Right atrium auricular region (tissue), 2 donors: ENCODE results near the gene OR10A4. TPM values are rescaled to one million over a fixed set of nuclear protein-coding genes. Genes with fewer than 3 reads are reported as not detected.
A peak's percentile ranks its signal among the peaks of the same experiment; 100 is the strongest.

Experiments used
- DNase-seq: peaks from one replicate; pipeline ENCODE4 v3.0.0-alpha.2; 2019; ENCODE audit warnings: low spot score
- H3K27ac ChIP-seq, 2 donors: fragments of 200-600 bp; sonication (generic); 1 replicate in 1 of 2; 2 replicates in 1 of 2; pipeline ENCODE4 v1.5.1; 2016 to 2019
- H3K27me3 ChIP-seq, 2 donors: fragments of 200-600 bp; sonication (generic); one replicate each; pipeline versions ENCODE4 v1.5.1 to v1.6.0; 2017 to 2019
- H3K36me3 ChIP-seq: fragments of 200-600 bp; sonication (generic); one replicate; pipeline ENCODE4 v1.5.1; 2016
- H3K4me1 ChIP-seq, 2 donors: fragments of 200-600 bp; sonication (generic); one replicate each; pipeline versions ENCODE4 v1.5.1 to v1.6.0; 2017 to 2019
- H3K4me3 ChIP-seq, 2 donors: fragments of 200-600 bp; sonication (generic); 1 replicate in 1 of 2; 2 replicates in 1 of 2; pipeline ENCODE4 v1.5.1; 2017 to 2019; ENCODE audit warnings: mild to moderate bottlenecking in 1 of 2, moderate library complexity in 1 of 2
- H3K9me3 ChIP-seq, 2 donors: fragments of 200-600 bp; sonication (generic); one replicate each; pipeline ENCODE4 v1.5.1; 2019
- total RNA-seq, 2 donors: library from RNA; depleted of rRNA; stranded (reverse); fragments of >200 nt; gene quantifications; one replicate each; pipeline ENCODE4 v1.1.0, GENCODE V29; 2016
- TF ChIP-seq, protein P1 (sequence below), 2 donors: fragments of 200-600 bp; sonication (generic); IDR thresholded peaks; one replicate each; pipeline ENCODE4 v1.5.1; 2019; ENCODE audit warnings: antibody characterized with exemption in 2 of 2

OR10A4 gene
- total RNA-seq, 2 donors from 2014 or later: not detected

GRCh38 chr11:6925007-6925577, 48.7 kb downstream of the OR10A4 start:
- Histone ChIP-seq H3K9me3 (no peaks in the 10 kb centered on the region), H3K27me3 (peaks cover 0 to 3% of the 10 kb centered on the region in 2 donors), H3K36me3 (no peaks in the 10 kb centered on the region), H3K27ac (no peak overlapping the region), H3K4me1 (peaks cover 0 to 12% of the 10 kb centered on the region in 2 donors), H3K4me3 (no peak overlapping the region)
- DNase-seq: no peak
- TF ChIP-seq, protein P1, sequence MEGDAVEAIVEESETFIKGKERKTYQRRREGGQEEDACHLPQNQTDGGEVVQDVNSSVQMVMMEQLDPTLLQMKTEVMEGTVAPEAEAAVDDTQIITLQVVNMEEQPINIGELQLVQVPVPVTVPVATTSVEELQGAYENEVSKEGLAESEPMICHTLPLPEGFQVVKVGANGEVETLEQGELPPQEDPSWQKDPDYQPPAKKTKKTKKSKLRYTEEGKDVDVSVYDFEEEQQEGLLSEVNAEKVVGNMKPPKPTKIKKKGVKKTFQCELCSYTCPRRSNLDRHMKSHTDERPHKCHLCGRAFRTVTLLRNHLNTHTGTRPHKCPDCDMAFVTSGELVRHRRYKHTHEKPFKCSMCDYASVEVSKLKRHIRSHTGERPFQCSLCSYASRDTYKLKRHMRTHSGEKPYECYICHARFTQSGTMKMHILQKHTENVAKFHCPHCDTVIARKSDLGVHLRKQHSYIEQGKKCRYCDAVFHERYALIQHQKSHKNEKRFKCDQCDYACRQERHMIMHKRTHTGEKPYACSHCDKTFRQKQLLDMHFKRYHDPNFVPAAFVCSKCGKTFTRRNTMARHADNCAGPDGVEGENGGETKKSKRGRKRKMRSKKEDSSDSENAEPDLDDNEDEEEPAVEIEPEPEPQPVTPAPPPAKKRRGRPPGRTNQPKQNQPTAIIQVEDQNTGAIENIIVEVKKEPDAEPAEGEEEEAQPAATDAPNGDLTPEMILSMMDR (IDR thresholded peaks at IDR 0.05): no peak

DNA sequence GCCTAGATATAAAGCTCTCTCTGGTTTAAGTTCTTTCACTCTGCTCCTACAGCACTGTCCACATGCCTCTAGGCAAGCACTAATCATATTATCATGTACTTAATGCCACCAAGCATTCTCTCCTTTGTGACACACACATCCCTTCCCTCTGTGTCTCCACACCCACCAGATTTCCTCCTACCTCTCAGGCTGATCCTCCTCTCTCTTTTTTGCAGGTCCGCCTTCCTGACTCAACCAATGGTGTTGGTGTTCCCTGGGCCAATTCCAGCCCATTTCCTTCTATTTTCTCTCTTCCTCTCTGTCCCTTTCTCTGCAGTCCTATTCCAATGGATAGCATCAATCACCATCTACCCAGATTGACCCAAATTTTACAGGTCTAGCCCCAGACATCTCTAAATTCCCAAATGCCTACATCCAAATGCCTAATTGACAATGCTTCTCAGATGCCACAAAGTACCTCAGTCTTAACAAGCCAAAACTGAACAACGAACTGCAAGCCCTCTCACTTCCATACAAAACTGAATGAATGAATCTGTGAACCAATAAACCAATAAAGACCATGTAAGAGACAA, 49.3 kb downstream of the OR10A4 start:
- TF ChIP-seq, protein P1 (IDR thresholded peaks at IDR 0.05): no peak
- Histone ChIP-seq H3K4me1 (peaks cover 0 to 12% of the 10 kb centered on the region in 2 donors), H3K36me3 (no peaks in the 10 kb centered on the region), H3K27ac (peak overlapping the region in 1 of 2 donors; percentile 56), H3K27me3 (no peaks in the 10 kb centered on the region), H3K9me3 (no peaks in the 10 kb centered on the region), H3K4me3 (peak overlapping the region; percentile 43 to 64)
- DNase-seq: no peak

DNA sequence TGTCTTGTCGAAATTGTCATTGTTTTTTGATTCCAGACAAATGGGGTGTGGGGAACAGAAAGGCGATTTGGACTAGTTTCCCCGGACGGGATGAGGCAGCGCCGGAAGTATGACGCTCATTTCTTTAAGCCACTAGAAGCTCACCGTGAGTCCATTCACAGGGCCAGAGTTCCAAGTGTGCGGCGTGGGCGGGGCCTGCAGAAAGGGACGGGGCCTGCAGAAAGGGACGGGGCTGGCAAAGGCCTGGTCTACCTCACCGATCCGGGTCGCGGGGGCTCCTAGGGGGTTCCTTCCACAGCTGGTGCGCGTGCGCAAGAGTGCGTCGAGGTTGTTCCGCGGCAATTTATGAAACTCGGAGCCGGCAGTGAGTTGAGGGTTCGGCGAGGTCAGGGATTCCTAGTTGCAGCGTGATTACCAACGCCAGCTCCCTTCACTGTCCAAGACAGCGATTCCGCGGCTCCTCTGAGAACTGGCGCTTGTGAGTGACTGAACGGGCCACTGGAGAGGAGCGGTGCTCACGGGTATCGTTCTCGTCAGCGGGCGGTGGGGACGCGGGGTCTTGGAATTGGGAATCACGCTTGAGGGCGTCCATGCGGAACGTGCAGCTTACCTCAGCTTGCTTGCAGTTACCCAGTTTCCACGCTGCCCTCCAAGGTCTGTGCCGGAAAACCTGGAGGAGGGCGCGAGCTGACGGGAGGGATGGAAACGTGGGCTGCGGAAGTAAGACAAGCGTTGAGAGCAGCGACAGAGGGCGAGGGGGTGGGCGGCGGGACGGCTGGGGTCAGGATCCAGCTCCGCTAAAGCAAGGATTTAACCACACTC, 50.0 kb downstream of the OR10A4 start, which contains the start of gene ZNF215:
TSS of gene ZNF215 (plus strand) at position 219 of the 822 bp plus-strand sequence. CDS start 5,847 bp downstream, outside the sequence.
- TF ChIP-seq, protein P1 (IDR thresholded peaks at IDR 0.05): no peak
- Histone ChIP-seq H3K36me3 (no peaks in the 10 kb centered on the region), H3K27me3 (no peaks in the 10 kb centered on the region), H3K4me1 (peaks cover 0 to 12% of the 10 kb centered on the region in 2 donors), H3K4me3 (peak within 1 kb of the TSS; percentile 43 to 64), H3K9me3 (no peaks in the 10 kb centered on the region), H3K27ac (peak within 1 kb of the TSS; percentile 56 to 60)
- DNase-seq: peak; percentile 87

GRCh38 chr11:6927030-6927617, 50.7 kb downstream of the OR10A4 start:
- no peaks in the 10 kb centered on the region for H3K9me3 ChIP-seq
- H3K4me3 ChIP-seq: peak overlapping the region; percentile 43 to 64
- H3K27me3 ChIP-seq: no peaks in the 10 kb centered on the region
- no peak for DNase-seq
- peak overlapping the region in 1 of 2 donors; percentile 60 for H3K27ac ChIP-seq
- TF ChIP-seq, protein P1 (IDR thresholded peaks at IDR 0.05): no peak
- H3K36me3 ChIP-seq: no peaks in the 10 kb centered on the region
- H3K4me1 ChIP-seq: peaks cover 0 to 12% of the 10 kb centered on the region in 2 donors

Other genes with a start within 250 kb of the OR10A4 start
- 10 to 100 TPM in 1 of 2 donors, 1 to 10 TPM in 1; 9.3 to 23.0 TPM for gene DCHS1, start 220.8 kb upstream of the OR10A4 start, total RNA-seq
- gene MRPL17, start 193.3 kb upstream of the OR10A4 start, total RNA-seq: 10 to 100 TPM; 30.8 to 97.8 TPM
- not detected for gene OR2AG2, start 104.6 kb upstream of the OR10A4 start, total RNA-seq
- gene OR2AG1, start 93.6 kb upstream of the OR10A4 start, total RNA-seq: not detected
- gene OR6A2, start 76.9 kb upstream of the OR10A4 start, total RNA-seq: not detected
- gene OR10A5, start 30.9 kb upstream of the OR10A4 start, total RNA-seq: not detected
- gene OR10A2, start 13.6 kb upstream of the OR10A4 start, total RNA-seq: not detected
- not detected for gene OR2D2, start 15.9 kb downstream of the OR10A4 start, total RNA-seq
- not detected for gene OR2D3, start 44.4 kb downstream of the OR10A4 start, total RNA-seq
- gene ZNF215, start 49.8 kb downstream of the OR10A4 start, total RNA-seq: 1 to 10 TPM in 1 of 2 donors, under 1 TPM in 1; 0.63 to 1.5 TPM
- 1 to 10 TPM in 1 of 2 donors, under 1 TPM in 1; 0.74 to 1.3 TPM for gene ZNF214, start 143.7 kb downstream of the OR10A4 start, total RNA-seq
- gene NLRP14, start 143.9 kb downstream of the OR10A4 start, total RNA-seq: not detected
- not detected for gene RBMXL2, start 212.4 kb downstream of the OR10A4 start, total RNA-seq